ENCODE data around the gene GPR27. TPM values are rescaled to one million over a fixed set of nuclear protein-coding genes. Genes with fewer than 3 reads are reported as not detected.

Gene GPR27
- total RNA-seq, 2 donors from 2014 or later, result 0.98 to 1.9 TPM

- no peak for DNase-seq (ENCODE audit: low spot score)
- Histone ChIP-seq H3K27ac (no peak overlapping the region), H3K36me3 (no peaks in the 10 kb centered on the region), H3K4me1 (peaks cover 0 to 10% of the 10 kb centered on the region in 2 donors), H3K27me3 (peaks cover 15 to 24% of the 10 kb centered on the region in 2 donors), H3K9me3 (no peaks in the 10 kb centered on the region), H3K4me3 (no peak overlapping the region)
- TF ChIP-seq CTCF (IDR thresholded peaks at IDR 0.05), result no peak
Measured at GRCh38 chr3:71779674-71780377, 26.2 kb downstream of the GPR27 start.

GRCh38 chr3:71780430-71780829 lies 26.8 kb downstream of the GPR27 start:
- no peak overlapping the region for H3K27ac ChIP-seq
- no peaks in the 10 kb centered on the region for H3K9me3 ChIP-seq
- peaks cover 0 to 14% of the 10 kb centered on the region in 2 donors for H3K4me1 ChIP-seq
- peaks cover 15 to 25% of the 10 kb centered on the region in 2 donors for H3K27me3 ChIP-seq
- no peak for TF ChIP-seq CTCF (IDR thresholded peaks at IDR 0.05)
- DNase-seq (ENCODE audit: low spot score), result no peak
- H3K36me3 ChIP-seq, result no peaks in the 10 kb centered on the region
- H3K4me3 ChIP-seq, result no peak overlapping the region

DNA sequence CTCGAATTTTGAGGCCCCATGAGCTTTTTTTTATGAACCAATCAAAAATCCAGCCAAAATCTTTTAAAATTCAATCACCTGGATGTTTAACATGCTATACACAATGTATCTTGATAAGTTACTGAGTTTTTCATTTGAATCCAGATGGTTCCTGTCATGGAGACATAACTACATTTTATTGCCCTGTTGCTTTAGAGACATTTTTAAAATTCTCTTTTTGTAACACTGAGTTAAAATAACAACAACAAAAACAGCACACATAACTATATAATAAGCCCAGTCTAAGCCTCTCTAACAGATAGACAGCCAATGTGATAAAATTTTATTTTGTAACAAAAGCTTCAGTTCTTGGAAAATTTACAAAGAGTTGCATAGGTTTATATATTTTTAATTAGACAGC lies 29.5 kb downstream of the GPR27 start:
- no peak for DNase-seq (ENCODE audit: low spot score)
- Histone ChIP-seq H3K9me3 (no peaks in the 10 kb centered on the region), H3K4me1 (peaks cover 0 to 20% of the 10 kb centered on the region in 2 donors), H3K27me3 (peaks cover 15 to 25% of the 10 kb centered on the region in 2 donors), H3K4me3 (no peak overlapping the region), H3K27ac (no peak overlapping the region), H3K36me3 (no peaks in the 10 kb centered on the region)
- TF ChIP-seq CTCF (IDR thresholded peaks at IDR 0.05), result no peak

DNA sequence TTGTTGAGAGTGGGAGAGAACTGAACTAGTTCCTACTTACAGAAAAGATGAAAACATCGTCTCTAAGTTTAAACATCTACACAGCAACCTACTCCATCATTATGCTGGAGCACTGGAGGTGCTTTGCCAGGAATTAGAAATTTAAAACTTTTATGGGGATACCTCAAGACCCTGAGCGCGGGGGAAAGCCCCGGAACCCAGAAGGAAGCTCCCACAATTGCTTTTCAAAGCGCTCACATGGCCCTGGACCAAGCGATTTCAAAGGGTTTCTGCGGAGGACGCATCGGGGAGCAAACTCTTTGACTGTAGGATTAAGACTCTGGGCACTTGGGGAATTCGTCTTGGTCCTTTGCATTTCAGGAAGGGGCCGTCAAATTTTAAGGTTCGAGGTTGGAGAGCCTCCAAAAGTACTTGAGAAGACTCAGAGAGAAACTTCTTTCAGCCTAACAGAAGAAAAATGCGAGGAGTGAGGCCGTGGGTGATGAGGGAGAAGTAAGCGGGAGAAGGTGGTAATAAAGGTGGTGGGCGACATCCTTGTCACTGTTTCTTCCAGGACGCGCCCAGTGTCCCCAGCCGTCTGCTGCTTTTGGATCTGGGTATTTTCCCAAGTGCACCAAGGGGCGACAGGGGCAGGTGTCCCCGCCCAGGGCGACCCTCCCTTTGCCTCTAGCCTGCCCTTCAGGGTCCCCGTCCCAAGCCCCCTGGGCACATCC lies 30.7 kb downstream of the GPR27 start:
- peak overlapping the region in 1 of 2 donors; percentile 38 for H3K4me3 ChIP-seq
- peaks cover 15 to 24% of the 10 kb centered on the region in 2 donors for H3K27me3 ChIP-seq
- no peak for TF ChIP-seq CTCF (IDR thresholded peaks at IDR 0.05)
- no peak for DNase-seq (ENCODE audit: low spot score)
- peaks cover 0 to 20% of the 10 kb centered on the region in 2 donors for H3K4me1 ChIP-seq
- no peaks in the 10 kb centered on the region for H3K36me3 ChIP-seq
- no peak overlapping the region for H3K27ac ChIP-seq
- H3K9me3 ChIP-seq, result no peaks in the 10 kb centered on the region

DNA sequence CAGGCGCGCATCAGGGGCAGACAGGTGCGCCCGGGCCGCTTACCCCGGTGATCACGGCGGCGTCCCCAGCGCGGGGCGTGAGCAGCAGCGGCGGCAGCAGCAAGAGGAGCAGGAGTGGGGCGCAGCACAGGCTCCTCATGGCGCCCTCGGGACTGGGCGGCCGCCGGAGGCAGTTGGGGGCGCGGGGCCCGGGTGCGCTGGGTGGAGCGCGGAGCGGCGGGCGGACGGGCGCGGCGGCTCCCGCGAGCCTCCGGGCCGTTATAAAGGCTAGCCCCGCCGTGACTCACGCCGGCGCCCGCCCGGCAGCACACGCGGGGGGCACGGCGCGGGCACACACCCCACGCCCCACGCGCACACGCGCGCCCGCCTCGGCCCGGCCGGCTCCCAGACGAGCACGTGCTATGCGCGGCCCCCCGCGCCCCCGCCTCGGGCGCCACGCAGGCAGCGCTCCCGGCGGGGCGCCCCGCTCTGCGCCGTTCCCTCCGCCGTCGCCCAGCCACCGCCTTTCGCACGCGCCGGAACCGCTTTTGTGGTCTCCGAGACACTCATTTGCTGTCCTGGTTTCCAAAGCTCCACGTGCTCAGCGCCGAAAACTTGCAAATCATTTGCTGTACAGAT lies 31.4 kb downstream of the GPR27 start, which contains the start of gene PROK2:
Gene PROK2, minus strand, starts transcription at position 235 of the 618 bp plus-strand sequence. Its CDS starts 96 bp downstream, at position 139.
- Histone ChIP-seq H3K36me3 (no peaks in the 10 kb centered on the region), H3K27ac (no peak within 1 kb of the TSS), H3K9me3 (no peaks in the 10 kb centered on the region), H3K4me3 (peak within 1 kb of the TSS in 1 of 2 donors; percentile 38), H3K27me3 (peaks cover 15 to 20% of the 10 kb centered on the region in 2 donors), H3K4me1 (peaks cover 0 to 20% of the 10 kb centered on the region in 2 donors)
- DNase-seq (ENCODE audit: low spot score), result no peak
- TF ChIP-seq CTCF (IDR thresholded peaks at IDR 0.05), result no peak

Data from right atrium auricular region (tissue), 2 donors.